ENCODE data around the gene TEKT2. TPM values are rescaled to one million over a fixed set of nuclear protein-coding genes. Genes with fewer than 3 reads are reported as not detected.

The TEKT2 gene
- total RNA-seq, 4 donors from 2014 or later, result 0.38 TPM; not detected in 3

GRCh38 chr1:36118447-36119204 is 34.7 kb downstream of the TEKT2 start:
- H3K27ac ChIP-seq, result no peak overlapping the region

GRCh38 chr1:36119456-36119855 is 35.6 kb downstream of the TEKT2 start:
- Histone ChIP-seq H3K4me3 (no peak overlapping the region), H3K4me1 (peaks cover 21% of the 10 kb centered on the region), H3K27me3 (no peaks in the 10 kb centered on the region), H3K9me3 (no peaks in the 10 kb centered on the region), H3K27ac (no peak overlapping the region), H3K36me3 (no peaks in the 10 kb centered on the region)
- DNase-seq (ENCODE audit: low spot score in 2 of 2), result no peak
- 73% methylated on average over 8 of the region's 9 CpGs for WGBS
- TF ChIP-seq CTCF (IDR thresholded peaks at IDR 0.05) (no peak), POLR2AphosphoS5 (IDR thresholded peaks at IDR 0.05) (no peak), EP300 (IDR thresholded peaks at IDR 0.05) (no peak), POLR2A (IDR thresholded peaks at IDR 0.05) (no peak)

More at GRCh38 chr1:36118447-36119204, 34.7 kb downstream of the TEKT2 start:
- no peak for TF ChIP-seq POLR2AphosphoS5 (IDR thresholded peaks at IDR 0.05)
- no peak for TF ChIP-seq EP300 (IDR thresholded peaks at IDR 0.05)
- no peak for TF ChIP-seq POLR2A (IDR thresholded peaks at IDR 0.05)
- TF ChIP-seq CTCF (IDR thresholded peaks at IDR 0.05), result no peak
- Histone ChIP-seq H3K36me3 (no peaks in the 10 kb centered on the region), H3K4me1 (peaks cover 19% of the 10 kb centered on the region), H3K9me3 (no peaks in the 10 kb centered on the region), H3K27me3 (no peaks in the 10 kb centered on the region), H3K4me3 (no peak overlapping the region)
- no peak for DNase-seq (ENCODE audit: low spot score in 2 of 2)
- 66% methylated on average over 10 of the region's 10 CpGs for WGBS

- no peak overlapping the region for H3K4me3 ChIP-seq
- 84% methylated on average over 12 of the region's 12 CpGs for WGBS
- H3K9me3 ChIP-seq, result no peaks in the 10 kb centered on the region
- no peaks in the 10 kb centered on the region for H3K36me3 ChIP-seq
- no peak for DNase-seq (ENCODE audit: low spot score in 2 of 2)
- peaks cover 18% of the 10 kb centered on the region for H3K4me1 ChIP-seq
- H3K27ac ChIP-seq, result no peak overlapping the region
- H3K27me3 ChIP-seq, result no peaks in the 10 kb centered on the region
- TF ChIP-seq POLR2AphosphoS5 (IDR thresholded peaks at IDR 0.05), result no peak
- TF ChIP-seq CTCF (IDR thresholded peaks at IDR 0.05), result no peak
- no peak for TF ChIP-seq POLR2A (IDR thresholded peaks at IDR 0.05)
- no peak for TF ChIP-seq EP300 (IDR thresholded peaks at IDR 0.05)
Observed at GRCh38 chr1:36122062-36123030, 38.5 kb downstream of the TEKT2 start.

- Histone ChIP-seq H3K4me3 (no peak overlapping the region), H3K4me1 (peaks cover 18% of the 10 kb centered on the region), H3K9me3 (no peaks in the 10 kb centered on the region), H3K36me3 (no peaks in the 10 kb centered on the region), H3K27me3 (no peaks in the 10 kb centered on the region), H3K27ac (no peak overlapping the region)
- TF ChIP-seq POLR2A (IDR thresholded peaks at IDR 0.05) (no peak), EP300 (IDR thresholded peaks at IDR 0.05) (no peak), CTCF (IDR thresholded peaks at IDR 0.05) (no peak), POLR2AphosphoS5 (IDR thresholded peaks at IDR 0.05) (no peak)
- 71% methylated on average over 8 of the region's 8 CpGs for WGBS
- DNase-seq (ENCODE audit: low spot score in 2 of 2), result no peak
Observed at GRCh38 chr1:36123356-36123755, 39.5 kb downstream of the TEKT2 start.
